Kidney epithelial cell (primary cell): Measurements from ENCODE around the gene PSMD2. TPM values are rescaled to one million over a fixed set of nuclear protein-coding genes. Genes with fewer than 3 reads are reported as not detected.

ENCODE experiments used
- DNase-seq: peaks from one replicate; pipeline ENCODE4 v3.0.0-alpha.2; 2010; ENCODE audit warnings: low read depth
- H3K27me3 ChIP-seq: 2 replicates; pipeline ENCODE4 v1.6.0; 2011; ENCODE audit warnings: low read length; ENCODE audit not compliant: control insufficient read depth, insufficient read depth
- H3K36me3 ChIP-seq: 2 replicates; pipeline ENCODE4 v1.5.1; 2011; ENCODE audit warnings: low read length; ENCODE audit not compliant: control insufficient read depth, insufficient read depth
- H3K4me3 ChIP-seq: 2 replicates; pipeline ENCODE4 v1.5.1; 2011; ENCODE audit warnings: low read depth, mild to moderate bottlenecking, control low read depth, low read length
- total RNA-seq: library from RNA; depleted of rRNA; stranded (reverse); fragments of >200 nt; gene quantifications from 2 replicates; pipeline ENCODE4 v1.2.3, GENCODE V29; 2015
- TF ChIP-seq, protein P1 (sequence below): IDR thresholded peaks from 2 replicates; pipeline ENCODE4 v1.5.1; 2011; ENCODE audit warnings: mild to moderate bottlenecking, moderate library complexity, low read length, control low read depth, inconsistent platforms; ENCODE audit not compliant: insufficient read depth, poor library complexity, severe bottlenecking

The PSMD2 gene
- total RNA-seq, 1 donor from 2014 or later, result 903 TPM

DNA sequence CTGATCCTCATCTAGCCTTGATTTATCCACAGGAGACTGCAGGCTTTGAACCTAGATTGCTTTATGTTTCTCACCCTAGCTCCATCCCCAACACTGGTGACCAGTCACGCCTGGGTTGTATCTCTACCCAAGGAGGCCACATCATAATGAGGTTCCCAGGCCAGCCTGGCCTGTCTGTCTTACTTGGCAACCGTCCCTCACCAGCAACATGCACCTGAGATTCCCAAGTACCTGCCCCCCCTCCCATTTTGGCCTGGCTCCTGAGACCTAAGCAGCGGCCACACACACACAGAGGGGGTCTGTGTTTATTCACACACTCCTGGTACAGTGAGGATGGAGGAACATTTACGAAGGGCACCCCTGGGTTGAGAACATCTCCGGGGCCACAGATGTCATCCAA lies 40.1 kb upstream of the PSMD2 start:
- no peak overlapping the region for H3K4me3 ChIP-seq
- TF ChIP-seq, protein P1, sequence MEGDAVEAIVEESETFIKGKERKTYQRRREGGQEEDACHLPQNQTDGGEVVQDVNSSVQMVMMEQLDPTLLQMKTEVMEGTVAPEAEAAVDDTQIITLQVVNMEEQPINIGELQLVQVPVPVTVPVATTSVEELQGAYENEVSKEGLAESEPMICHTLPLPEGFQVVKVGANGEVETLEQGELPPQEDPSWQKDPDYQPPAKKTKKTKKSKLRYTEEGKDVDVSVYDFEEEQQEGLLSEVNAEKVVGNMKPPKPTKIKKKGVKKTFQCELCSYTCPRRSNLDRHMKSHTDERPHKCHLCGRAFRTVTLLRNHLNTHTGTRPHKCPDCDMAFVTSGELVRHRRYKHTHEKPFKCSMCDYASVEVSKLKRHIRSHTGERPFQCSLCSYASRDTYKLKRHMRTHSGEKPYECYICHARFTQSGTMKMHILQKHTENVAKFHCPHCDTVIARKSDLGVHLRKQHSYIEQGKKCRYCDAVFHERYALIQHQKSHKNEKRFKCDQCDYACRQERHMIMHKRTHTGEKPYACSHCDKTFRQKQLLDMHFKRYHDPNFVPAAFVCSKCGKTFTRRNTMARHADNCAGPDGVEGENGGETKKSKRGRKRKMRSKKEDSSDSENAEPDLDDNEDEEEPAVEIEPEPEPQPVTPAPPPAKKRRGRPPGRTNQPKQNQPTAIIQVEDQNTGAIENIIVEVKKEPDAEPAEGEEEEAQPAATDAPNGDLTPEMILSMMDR, result no peak
- H3K36me3 ChIP-seq, result no peaks in the 10 kb centered on the region
- H3K27me3 ChIP-seq, result peaks cover 34% of the 10 kb centered on the region
- DNase-seq, result no peak

DNA sequence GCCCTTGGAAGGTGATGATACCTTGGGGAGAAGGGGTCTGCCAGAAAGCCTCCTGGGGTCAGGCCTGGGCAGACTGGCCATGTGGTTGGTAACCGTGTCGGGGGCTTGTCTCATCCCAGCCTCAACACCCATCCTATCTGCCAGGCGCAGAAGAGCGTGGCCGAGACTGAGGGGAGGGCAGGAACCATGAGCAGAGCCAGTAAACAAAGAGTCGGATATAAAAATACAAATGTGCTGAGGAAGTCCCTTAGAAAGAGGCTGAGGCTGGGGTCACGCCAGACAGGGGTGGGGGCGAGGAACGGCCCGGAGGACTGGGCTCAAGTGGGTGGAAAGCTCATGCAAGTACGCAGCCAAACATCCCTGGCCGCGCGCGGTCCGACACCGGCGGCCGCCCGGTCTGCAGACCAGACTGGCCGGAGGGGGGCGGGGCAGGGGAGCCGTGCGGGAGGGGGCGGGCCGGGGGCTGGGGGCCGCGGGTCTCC lies 39.6 kb upstream of the PSMD2 start:
- Histone ChIP-seq H3K27me3 (peaks cover 34% of the 10 kb centered on the region), H3K4me3 (no peak overlapping the region), H3K36me3 (no peaks in the 10 kb centered on the region)
- DNase-seq, result no peak
- TF ChIP-seq, protein P1, result no peak

DNA sequence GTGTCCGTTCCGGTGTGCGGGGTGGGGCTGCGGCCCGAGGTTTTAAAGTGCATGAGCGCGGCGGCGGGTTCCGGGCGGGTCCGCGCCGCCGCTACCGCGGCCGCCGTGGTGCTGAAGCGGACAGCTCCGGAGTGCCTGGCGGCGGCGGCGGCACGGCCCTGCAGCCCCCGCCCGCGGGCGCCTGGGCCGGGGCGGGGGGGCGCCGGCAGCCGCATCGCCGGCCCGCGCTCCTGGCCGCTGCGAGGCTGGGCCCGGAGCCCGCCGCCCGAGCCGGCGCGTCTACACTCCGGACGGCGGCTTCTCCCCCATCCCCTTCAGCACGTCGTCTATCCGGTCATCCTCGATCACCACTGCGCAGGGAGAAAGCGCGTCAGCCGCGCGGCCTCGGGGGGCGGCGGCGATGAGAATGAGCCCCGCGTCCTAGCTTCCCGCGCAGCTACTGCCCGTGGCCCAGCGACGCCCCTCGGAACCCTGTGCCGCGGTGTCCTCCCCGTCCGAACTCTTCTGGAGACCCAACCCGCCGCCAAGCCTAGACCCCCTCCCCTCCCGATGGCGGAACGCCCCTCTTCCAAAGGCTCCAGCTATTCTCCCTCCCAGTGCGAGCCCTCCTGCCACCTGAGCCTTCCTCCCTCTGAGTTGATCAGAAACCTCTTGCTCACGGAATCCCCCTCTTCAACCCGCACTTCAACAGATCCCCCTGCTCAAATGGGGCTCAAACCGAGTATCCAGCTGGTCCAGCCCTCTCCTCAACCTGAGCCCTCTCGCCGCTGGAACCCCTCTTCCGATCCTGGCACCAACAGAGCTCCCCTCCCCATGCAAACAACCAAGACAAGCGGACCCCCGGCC lies 38.9 kb upstream of the PSMD2 start:
- DNase-seq, result no peak
- peak overlapping the region; percentile 3 for H3K4me3 ChIP-seq
- peaks cover 34% of the 10 kb centered on the region for H3K27me3 ChIP-seq
- no peaks in the 10 kb centered on the region for H3K36me3 ChIP-seq
- TF ChIP-seq, protein P1, result no peak

DNA sequence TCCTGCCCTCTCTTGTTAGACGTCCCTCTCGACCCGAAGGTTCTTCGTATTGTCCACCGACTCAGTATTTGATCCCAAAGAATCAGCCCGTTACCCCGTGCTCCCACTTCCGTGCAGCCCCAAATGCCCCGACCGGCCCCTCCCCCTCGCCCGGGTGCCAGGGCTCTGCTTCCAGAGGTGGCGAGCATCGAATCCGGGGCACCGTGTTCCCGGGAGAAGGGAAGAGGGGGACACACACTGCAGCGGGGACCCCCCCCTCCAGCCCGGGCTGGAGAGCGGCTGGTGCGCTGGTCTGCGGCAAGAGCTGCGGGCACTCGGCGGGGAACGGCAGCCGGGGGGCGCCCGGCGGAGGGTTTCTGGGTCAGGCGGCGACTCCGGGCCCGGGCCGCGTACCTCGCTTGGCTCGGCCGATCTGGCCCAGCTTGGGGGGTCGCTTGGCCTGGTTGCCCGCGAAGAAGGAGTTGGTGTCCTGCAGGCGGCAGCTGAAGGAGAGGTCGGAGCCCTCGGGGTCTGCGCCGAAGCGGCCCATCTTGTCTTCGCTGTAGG lies 38.2 kb upstream of the PSMD2 start:
- H3K4me3 ChIP-seq, result peak overlapping the region; percentile 50
- no peak for DNase-seq
- H3K27me3 ChIP-seq, result peaks cover 34% of the 10 kb centered on the region
- H3K36me3 ChIP-seq, result no peaks in the 10 kb centered on the region
- TF ChIP-seq, protein P1, result no peak

DNA sequence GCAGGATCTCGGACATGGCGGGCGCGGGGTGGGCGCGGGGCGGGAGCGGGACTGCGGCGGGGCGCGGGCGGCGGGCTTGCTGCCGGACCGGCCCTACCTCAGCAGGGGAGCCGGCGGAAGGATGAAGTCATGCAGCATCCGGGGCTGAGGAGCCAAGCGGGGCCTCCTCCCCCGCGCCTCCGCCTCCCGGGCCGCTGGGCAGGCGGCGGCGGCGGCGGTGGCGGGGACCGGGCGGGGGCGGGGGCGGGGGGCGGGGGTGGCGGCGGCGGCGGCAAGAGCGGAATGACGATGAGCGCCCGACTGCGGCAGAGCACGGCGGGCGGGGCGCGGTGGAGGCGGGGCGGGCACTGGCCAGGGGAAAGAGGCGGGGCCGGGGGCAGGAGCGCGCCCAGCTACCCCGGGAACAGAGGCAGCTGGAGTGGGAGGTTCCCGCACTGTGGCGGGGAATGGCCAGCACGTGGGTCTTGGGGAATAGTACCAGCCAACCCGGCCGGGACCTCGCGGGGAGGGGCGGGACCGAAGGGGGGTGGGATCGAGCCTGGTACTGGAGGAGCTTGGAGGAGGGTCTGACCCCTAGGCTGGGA lies 37.7 kb upstream of the PSMD2 start, which contains the start of gene CAMK2N2:
Gene CAMK2N2 (minus strand): TSS at position 284 of the 584 bp plus-strand sequence. CDS start 268 bp downstream, at position 16.
- H3K27me3 ChIP-seq, result peaks cover 34% of the 10 kb centered on the region
- H3K36me3 ChIP-seq, result no peaks in the 10 kb centered on the region
- DNase-seq, result no peak
- TF ChIP-seq, protein P1, result no peak
- H3K4me3 ChIP-seq, result peak within 1 kb of the TSS; percentile 50
